A549 (cell line): ENCODE measurements around the gene GUCY1A1. TPM values are rescaled to one million over a fixed set of nuclear protein-coding genes. Genes with fewer than 3 reads are reported as not detected.

Experiments used
- ATAC-seq, 2 experiments: fragments of 200-7000 bp in 1 of 2; fragments of >200 bp in 1 of 2; cut with Nextera tagmentation in 1 of 2; cut with Tn5 transposase in 1 of 2; 3 replicates each; pipeline versions ENCODE4 v1.8.0 to v1.9.1; 2018 to 2020; ENCODE audit warnings: mild to moderate bottlenecking in 1 of 2, moderate library complexity in 1 of 2
- CTCF ChIA-PET: fragments of 300-600 bp; sonication (Branson Sonifier 250); formaldehyde crosslinking; extraction: SDS; loops from one replicate; lab custom pipeline; 2021; ENCODE audit warnings: antibody characterized with exemption, inconsistent platforms; lab: Yijun Ruan, JAX
- POLR2A ChIA-PET: fragments of 350-600 bp; formaldehyde crosslinking; extraction: SDS; loops from one replicate; lab custom pipeline; 2021; ENCODE audit warnings: antibody characterized with exemption, inconsistent platforms; lab: Yijun Ruan, JAX
- DNase-seq, 2 experiments: peaks; one replicate each; pipeline versions ENCODE4 v3.0.0 to v3.0.0-alpha.2; 2011 to 2016; ENCODE audit warnings: low read depth in 1 of 2, low spot score in 1 of 2
- FAIRE-seq: peaks from 2 replicates; lab custom pipeline; 2011; peaks lifted over from hg19 to GRCh38; lab: Jason Lieb, UNC
- H3K27ac ChIP-seq, 2 experiments: fragments of >200 bp; sonication (Bioruptor Twin); formaldehyde crosslinking; 3 replicates each; pipeline ENCODE4 v1.5.1; 2016 to 2017
- H3K4me1 ChIP-seq: fragments of >200 bp; sonication (Bioruptor Twin); formaldehyde crosslinking; 3 replicates; pipeline ENCODE4 v1.6.1; 2016
- H3K4me2 ChIP-seq: fragments of >200 bp; sonication (Bioruptor Twin); formaldehyde crosslinking; 3 replicates; pipeline ENCODE4 v1.6.1; 2016
- H3K4me3 ChIP-seq: fragments of >200 bp; sonication (Bioruptor Twin); formaldehyde crosslinking; 3 replicates; pipeline ENCODE4 v1.5.1; 2016
- H3K9me3 ChIP-seq: fragments of >200 bp; sonication (Bioruptor Twin); formaldehyde crosslinking; 3 replicates; pipeline ENCODE4 v1.6.1; 2016
- CBX8 ChIP-seq: fragments of 200-600 bp; sonication (generic); IDR thresholded peaks from 2 replicates; pipeline ENCODE4 v1.6.1; 2016
- FOXS1 ChIP-seq: fragments of 250-450 bp; sonication (Bioruptor Pico); IDR thresholded peaks from 2 replicates; pipeline ENCODE4 v1.5.0; 2020; ENCODE audit warnings: mild to moderate bottlenecking, moderate library complexity
- HEYL ChIP-seq: fragments of 250-450 bp; sonication (Bioruptor Pico); IDR thresholded peaks from 2 replicates; pipeline ENCODE4 v1.8.0; 2021; ENCODE audit warnings: mild to moderate bottlenecking, moderate library complexity
- HOXA7 ChIP-seq: fragments of 250-450 bp; sonication (Bioruptor Pico); IDR thresholded peaks from 2 replicates; pipeline ENCODE4 v1.5.0; 2020; ENCODE audit warnings: mild to moderate bottlenecking, moderate library complexity
- KDM1A ChIP-seq: fragments of 200-600 bp; sonication (generic); IDR thresholded peaks from 2 replicates; pipeline ENCODE4 v1.6.1; 2016; ENCODE audit warnings: low read depth, mild to moderate bottlenecking
- NPAS2 ChIP-seq: fragments of 250-450 bp; sonication (Bioruptor Pico); IDR thresholded peaks from 2 replicates; pipeline ENCODE4 v1.8.0; 2022; ENCODE audit warnings: mild to moderate bottlenecking, moderate library complexity, borderline replicate concordance
- NR3C1 ChIP-seq: fragments of >200 bp; sonication (Bioruptor Twin); formaldehyde crosslinking; IDR thresholded peaks from 3 replicates; pipeline ENCODE4 v1.6.1; 2017
- PHF8 ChIP-seq: fragments of 200-600 bp; sonication (generic); IDR thresholded peaks from 2 replicates; pipeline ENCODE4 v1.6.1; 2016; ENCODE audit warnings: low read depth, mild to moderate bottlenecking, antibody characterized with exemption, moderate library complexity, borderline replicate concordance
- POLR2AphosphoS2 ChIP-seq: conservative IDR thresholded peaks from 2 replicates; pipeline ENCODE4 v1.6.1; 2012; ENCODE audit warnings: low read length, improper control_type of control experiment, inconsistent platforms
- RAD21 ChIP-seq, 2 experiments: fragments of >200 bp in 1 of 2; sonication (Bioruptor Twin) in 1 of 2; formaldehyde crosslinking in 1 of 2; IDR thresholded peaks in 1 of 2; conservative IDR thresholded peaks in 1 of 2; 2 replicates in 1 of 2; 3 replicates in 1 of 2; pipeline ENCODE4 v1.6.1; 2012 to 2018; ENCODE audit warnings: inconsistent platforms in 1 of 2
- SMC3 ChIP-seq: fragments of >200 bp; sonication (Bioruptor Twin); formaldehyde crosslinking; IDR thresholded peaks from 3 replicates; pipeline ENCODE4 v1.6.1; 2018; ENCODE audit warnings: inconsistent platforms
- TP53 ChIP-seq: fragments of 250-450 bp; sonication (Bioruptor Pico); IDR thresholded peaks from 2 replicates; pipeline ENCODE4 v1.5.0; 2021; ENCODE audit warnings: mild to moderate bottlenecking, moderate library complexity
- ZFP36 ChIP-seq: fragments of 450-650 bp; IDR thresholded peaks from 2 replicates; pipeline ENCODE4 v1.6.1; 2014; ENCODE audit warnings: borderline replicate concordance; ENCODE audit not compliant: partially characterized antibody
- ZSCAN20 ChIP-seq: fragments of 250-450 bp; sonication (Bioruptor Pico); IDR thresholded peaks from 2 replicates; pipeline ENCODE4 v1.8.0; 2022; ENCODE audit warnings: mild to moderate bottlenecking, moderate library complexity
- WGBS: methylation state at CpG from one replicate; pipeline ENCODE4 v1.1.6; 2017; ENCODE audit errors: missing lambda C conversion rate; 5-methylcytosine and 5-hydroxymethylcytosine counted together
- polyA plus RNA-seq, 4 experiments: library from polyadenylated mRNA; depleted of rRNA in 3 of 4; stranded (reverse); fragments of >200 nt; fragmentation: RNase III in 1 of 4; extraction: RNeasy Plus Mini Kit Qiagen cat#74134 plus additional on column Dnase treatment in 1 of 4; gene quantifications; 2 replicates in 3 of 4; 3 replicates in 1 of 4; pipeline ENCODE4 v1.2.3, GENCODE V29; 2011 to 2017
- TF ChIP-seq, protein P1 (sequence below): fragments of >200 bp; sonication (Bioruptor Twin); formaldehyde crosslinking; IDR thresholded peaks from 3 replicates; pipeline ENCODE4 v1.5.1; 2016
- TF ChIP-seq, protein P2 (sequence below): fragments of 250-450 bp; sonication (Bioruptor Pico); IDR thresholded peaks from 2 replicates; pipeline ENCODE4 v1.5.0; 2021; ENCODE audit warnings: mild to moderate bottlenecking, moderate library complexity, borderline replicate concordance
- TF ChIP-seq, protein P3 (sequence below): fragments of >200 bp; sonication (Bioruptor Twin); formaldehyde crosslinking; IDR thresholded peaks from 3 replicates; pipeline ENCODE4 v1.6.1; 2016
- TF ChIP-seq, protein P4 (sequence below): IDR thresholded peaks from 2 replicates; pipeline ENCODE4 v1.6.1; 2012
- TF ChIP-seq, protein P5 (sequence below): fragments of 200-600 bp; sonication (generic); IDR thresholded peaks from 2 replicates; pipeline ENCODE4 v1.6.1; 2016; ENCODE audit warnings: antibody characterized with exemption, mild to moderate bottlenecking, moderate library complexity
- TF ChIP-seq, protein P6 (sequence below): fragments of 150-350 bp; IDR thresholded peaks from 2 replicates; pipeline ENCODE4 v1.6.1; 2014; ENCODE audit warnings: low read depth, mild to moderate bottlenecking, low read length
- TF ChIP-seq, protein P7 (sequence below): fragments of 250-450 bp; sonication (Bioruptor Pico); IDR thresholded peaks from 2 replicates; pipeline ENCODE4 v1.5.0; 2020; ENCODE audit warnings: low read depth, mild to moderate bottlenecking, moderate library complexity

The GUCY1A1 gene
- polyA plus RNA-seq, 2 of the 4 experiments (the other 2 are of a cell fraction) = not detected

DNA sequence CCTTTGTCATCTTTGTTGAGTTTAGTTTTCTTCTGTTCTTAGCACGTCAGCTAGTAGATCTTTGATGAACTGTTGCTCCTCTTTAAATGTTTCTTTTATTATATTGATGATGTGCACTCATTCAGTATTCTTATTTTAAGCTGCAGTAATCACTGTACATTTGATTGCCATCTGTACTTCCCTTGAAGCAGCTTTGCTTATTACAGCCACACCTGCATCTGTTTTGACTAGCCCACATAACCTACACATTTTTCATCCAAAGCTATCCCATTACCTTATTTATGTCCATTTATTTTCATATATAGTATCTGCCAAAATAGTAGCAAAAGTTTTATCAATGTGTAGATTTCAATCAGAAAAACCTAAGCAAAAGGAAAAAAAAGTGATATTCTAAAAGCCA, 68.3 kb downstream of the GUCY1A1 start:
- CTCF ChIA-PET = no interaction called here
- no peak for DNase-seq
- TF ChIP-seq, protein P1, sequence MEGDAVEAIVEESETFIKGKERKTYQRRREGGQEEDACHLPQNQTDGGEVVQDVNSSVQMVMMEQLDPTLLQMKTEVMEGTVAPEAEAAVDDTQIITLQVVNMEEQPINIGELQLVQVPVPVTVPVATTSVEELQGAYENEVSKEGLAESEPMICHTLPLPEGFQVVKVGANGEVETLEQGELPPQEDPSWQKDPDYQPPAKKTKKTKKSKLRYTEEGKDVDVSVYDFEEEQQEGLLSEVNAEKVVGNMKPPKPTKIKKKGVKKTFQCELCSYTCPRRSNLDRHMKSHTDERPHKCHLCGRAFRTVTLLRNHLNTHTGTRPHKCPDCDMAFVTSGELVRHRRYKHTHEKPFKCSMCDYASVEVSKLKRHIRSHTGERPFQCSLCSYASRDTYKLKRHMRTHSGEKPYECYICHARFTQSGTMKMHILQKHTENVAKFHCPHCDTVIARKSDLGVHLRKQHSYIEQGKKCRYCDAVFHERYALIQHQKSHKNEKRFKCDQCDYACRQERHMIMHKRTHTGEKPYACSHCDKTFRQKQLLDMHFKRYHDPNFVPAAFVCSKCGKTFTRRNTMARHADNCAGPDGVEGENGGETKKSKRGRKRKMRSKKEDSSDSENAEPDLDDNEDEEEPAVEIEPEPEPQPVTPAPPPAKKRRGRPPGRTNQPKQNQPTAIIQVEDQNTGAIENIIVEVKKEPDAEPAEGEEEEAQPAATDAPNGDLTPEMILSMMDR = no peak
- TF ChIP-seq RAD21 (conservative IDR thresholded peaks at IDR 0.05 in 1 of 2, IDR thresholded peaks at IDR 0.05 in 1 of 2) (no peak), FOXS1 (no peak), NPAS2 (no peak), KDM1A (no peak)
- TF ChIP-seq, protein P2, sequence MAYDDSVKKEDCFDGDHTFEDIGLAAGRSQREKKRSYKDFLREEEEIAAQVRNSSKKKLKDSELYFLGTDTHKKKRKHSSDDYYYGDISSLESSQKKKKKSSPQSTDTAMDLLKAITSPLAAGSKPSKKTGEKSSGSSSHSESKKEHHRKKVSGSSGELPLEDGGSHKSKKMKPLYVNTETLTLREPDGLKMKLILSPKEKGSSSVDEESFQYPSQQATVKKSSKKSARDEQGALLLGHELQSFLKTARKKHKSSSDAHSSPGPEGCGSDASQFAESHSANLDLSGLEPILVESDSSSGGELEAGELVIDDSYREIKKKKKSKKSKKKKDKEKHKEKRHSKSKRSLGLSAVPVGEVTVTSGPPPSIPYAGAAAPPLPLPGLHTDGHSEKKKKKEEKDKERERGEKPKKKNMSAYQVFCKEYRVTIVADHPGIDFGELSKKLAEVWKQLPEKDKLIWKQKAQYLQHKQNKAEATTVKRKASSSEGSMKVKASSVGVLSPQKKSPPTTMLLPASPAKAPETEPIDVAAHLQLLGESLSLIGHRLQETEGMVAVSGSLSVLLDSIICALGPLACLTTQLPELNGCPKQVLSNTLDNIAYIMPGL (CRISPR knock-in tag) = no peak
- TF ChIP-seq, protein P3, sequence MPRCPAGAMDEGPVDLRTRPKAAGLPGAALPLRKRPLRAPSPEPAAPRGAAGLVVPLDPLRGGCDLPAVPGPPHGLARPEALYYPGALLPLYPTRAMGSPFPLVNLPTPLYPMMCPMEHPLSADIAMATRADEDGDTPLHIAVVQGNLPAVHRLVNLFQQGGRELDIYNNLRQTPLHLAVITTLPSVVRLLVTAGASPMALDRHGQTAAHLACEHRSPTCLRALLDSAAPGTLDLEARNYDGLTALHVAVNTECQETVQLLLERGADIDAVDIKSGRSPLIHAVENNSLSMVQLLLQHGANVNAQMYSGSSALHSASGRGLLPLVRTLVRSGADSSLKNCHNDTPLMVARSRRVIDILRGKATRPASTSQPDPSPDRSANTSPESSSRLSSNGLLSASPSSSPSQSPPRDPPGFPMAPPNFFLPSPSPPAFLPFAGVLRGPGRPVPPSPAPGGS = no peak
- Histone ChIP-seq H3K4me3 (no peak overlapping the region), H3K4me2 (no peak overlapping the region), H3K27ac (no peak overlapping the region), H3K4me1 (no peaks in the 10 kb centered on the region), H3K9me3 (no peaks in the 10 kb centered on the region)
- FAIRE-seq = no peak
- 8% methylated on average over 1 of the region's 1 CpG for WGBS
- POLR2A ChIA-PET = no interaction called here
- ATAC-seq = no peak

DNA sequence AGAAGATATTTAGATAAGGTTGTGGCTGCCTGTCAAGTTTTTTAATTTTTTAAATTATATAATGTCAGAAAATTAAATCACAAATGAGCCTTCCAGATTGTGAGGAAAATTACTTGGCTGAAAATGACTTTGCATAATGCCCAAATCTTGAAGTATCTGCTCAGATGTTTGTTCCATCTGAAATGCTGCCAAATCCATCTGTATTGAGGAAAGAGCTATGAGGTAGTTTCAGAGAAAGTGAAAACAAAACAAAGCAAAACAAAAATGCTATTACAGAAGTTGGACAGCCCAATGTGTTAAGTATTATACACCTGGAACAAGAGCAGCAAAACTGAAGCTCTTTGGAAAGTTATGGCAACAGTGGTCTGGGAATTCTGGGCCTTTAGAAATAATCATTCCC, 68.8 kb downstream of the GUCY1A1 start:
- ChIA-PET CTCF (no interaction called here), POLR2A (no interaction called here)
- no peaks in the 10 kb centered on the region for H3K9me3 ChIP-seq
- ATAC-seq = no peak
- H3K4me3 ChIP-seq = no peak overlapping the region
- DNase-seq = no peak
- TF ChIP-seq HEYL (CRISPR knock-in tag) = no peak
- no peak for TF ChIP-seq POLR2AphosphoS2
- TF ChIP-seq ZSCAN20 (CRISPR knock-in tag) = no peak
- TF ChIP-seq KDM1A = no peak
- TF ChIP-seq, protein P4, sequence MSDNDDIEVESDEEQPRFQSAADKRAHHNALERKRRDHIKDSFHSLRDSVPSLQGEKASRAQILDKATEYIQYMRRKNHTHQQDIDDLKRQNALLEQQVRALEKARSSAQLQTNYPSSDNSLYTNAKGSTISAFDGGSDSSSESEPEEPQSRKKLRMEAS = no peak
- no peak for TF ChIP-seq ZFP36
- TF ChIP-seq SMC3 = no peak
- TF ChIP-seq, protein P5, sequence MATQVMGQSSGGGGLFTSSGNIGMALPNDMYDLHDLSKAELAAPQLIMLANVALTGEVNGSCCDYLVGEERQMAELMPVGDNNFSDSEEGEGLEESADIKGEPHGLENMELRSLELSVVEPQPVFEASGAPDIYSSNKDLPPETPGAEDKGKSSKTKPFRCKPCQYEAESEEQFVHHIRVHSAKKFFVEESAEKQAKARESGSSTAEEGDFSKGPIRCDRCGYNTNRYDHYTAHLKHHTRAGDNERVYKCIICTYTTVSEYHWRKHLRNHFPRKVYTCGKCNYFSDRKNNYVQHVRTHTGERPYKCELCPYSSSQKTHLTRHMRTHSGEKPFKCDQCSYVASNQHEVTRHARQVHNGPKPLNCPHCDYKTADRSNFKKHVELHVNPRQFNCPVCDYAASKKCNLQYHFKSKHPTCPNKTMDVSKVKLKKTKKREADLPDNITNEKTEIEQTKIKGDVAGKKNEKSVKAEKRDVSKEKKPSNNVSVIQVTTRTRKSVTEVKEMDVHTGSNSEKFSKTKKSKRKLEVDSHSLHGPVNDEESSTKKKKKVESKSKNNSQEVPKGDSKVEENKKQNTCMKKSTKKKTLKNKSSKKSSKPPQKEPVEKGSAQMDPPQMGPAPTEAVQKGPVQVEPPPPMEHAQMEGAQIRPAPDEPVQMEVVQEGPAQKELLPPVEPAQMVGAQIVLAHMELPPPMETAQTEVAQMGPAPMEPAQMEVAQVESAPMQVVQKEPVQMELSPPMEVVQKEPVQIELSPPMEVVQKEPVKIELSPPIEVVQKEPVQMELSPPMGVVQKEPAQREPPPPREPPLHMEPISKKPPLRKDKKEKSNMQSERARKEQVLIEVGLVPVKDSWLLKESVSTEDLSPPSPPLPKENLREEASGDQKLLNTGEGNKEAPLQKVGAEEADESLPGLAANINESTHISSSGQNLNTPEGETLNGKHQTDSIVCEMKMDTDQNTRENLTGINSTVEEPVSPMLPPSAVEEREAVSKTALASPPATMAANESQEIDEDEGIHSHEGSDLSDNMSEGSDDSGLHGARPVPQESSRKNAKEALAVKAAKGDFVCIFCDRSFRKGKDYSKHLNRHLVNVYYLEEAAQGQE = no peak
- TF ChIP-seq NR3C1 = no peak
- TF ChIP-seq, protein P6, sequence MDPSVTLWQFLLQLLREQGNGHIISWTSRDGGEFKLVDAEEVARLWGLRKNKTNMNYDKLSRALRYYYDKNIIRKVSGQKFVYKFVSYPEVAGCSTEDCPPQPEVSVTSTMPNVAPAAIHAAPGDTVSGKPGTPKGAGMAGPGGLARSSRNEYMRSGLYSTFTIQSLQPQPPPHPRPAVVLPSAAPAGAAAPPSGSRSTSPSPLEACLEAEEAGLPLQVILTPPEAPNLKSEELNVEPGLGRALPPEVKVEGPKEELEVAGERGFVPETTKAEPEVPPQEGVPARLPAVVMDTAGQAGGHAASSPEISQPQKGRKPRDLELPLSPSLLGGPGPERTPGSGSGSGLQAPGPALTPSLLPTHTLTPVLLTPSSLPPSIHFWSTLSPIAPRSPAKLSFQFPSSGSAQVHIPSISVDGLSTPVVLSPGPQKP = no peak
- TF ChIP-seq, protein P7, sequence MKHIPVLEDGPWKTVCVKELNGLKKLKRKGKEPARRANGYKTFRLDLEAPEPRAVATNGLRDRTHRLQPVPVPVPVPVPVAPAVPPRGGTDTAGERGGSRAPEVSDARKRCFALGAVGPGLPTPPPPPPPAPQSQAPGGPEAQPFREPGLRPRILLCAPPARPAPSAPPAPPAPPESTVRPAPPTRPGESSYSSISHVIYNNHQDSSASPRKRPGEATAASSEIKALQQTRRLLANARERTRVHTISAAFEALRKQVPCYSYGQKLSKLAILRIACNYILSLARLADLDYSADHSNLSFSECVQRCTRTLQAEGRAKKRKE (CRISPR knock-in tag) = no peak
- no peak for TF ChIP-seq NPAS2
- TF ChIP-seq, protein P2 (CRISPR knock-in tag) = no peak
- no peak for TF ChIP-seq TP53 (CRISPR knock-in tag)
- TF ChIP-seq HOXA7 = no peak
- TF ChIP-seq PHF8 = no peak
- no peak for TF ChIP-seq CBX8
- no peaks in the 10 kb centered on the region for H3K4me1 ChIP-seq
- H3K4me2 ChIP-seq = no peak overlapping the region
- FAIRE-seq = no peak
- no peak overlapping the region for H3K27ac ChIP-seq
